ENCODE data around the gene CLRN2.

CLRN2 gene

GRCh38 chr4:17514865-17515264 is at the start of gene CLRN2:
CLRN2 (plus strand) TSS chr4:17515165; CDS start chr4:17515267, 102 bp downstream.
- no peak for DNase-seq (ENCODE audit: low read depth in 2 of 2)

GRCh38 chr4:17468619-17469221 is 46.2 kb upstream of the CLRN2 start:
- no peak for DNase-seq (ENCODE audit: low read depth in 2 of 2)

GRCh38 chr4:17469931-17470674 is 44.9 kb upstream of the CLRN2 start:
- no peak for DNase-seq (ENCODE audit: low read depth in 2 of 2)

GRCh38 chr4:17475481-17475880 is 39.5 kb upstream of the CLRN2 start:
- no peak for DNase-seq (ENCODE audit: low read depth in 2 of 2)

GRCh38 chr4:17476853-17477252 is 38.1 kb upstream of the CLRN2 start:
- no peak for DNase-seq (ENCODE audit: low read depth in 2 of 2)

GRCh38 chr4:17477774-17478472 is 37.0 kb upstream of the CLRN2 start:
- DNase-seq (ENCODE audit: low read depth in 2 of 2): no peak

GRCh38 chr4:17480210-17480927 is 34.6 kb upstream of the CLRN2 start:
- no peak for DNase-seq (ENCODE audit: low read depth in 2 of 2)

- no peak for DNase-seq (ENCODE audit: low read depth in 2 of 2)
Measured at GRCh38 chr4:17480955-17481354, 34.0 kb upstream of the CLRN2 start.

GRCh38 chr4:17482716-17483115 is 32.2 kb upstream of the CLRN2 start:
- DNase-seq (ENCODE audit: low read depth in 2 of 2): no peak

GRCh38 chr4:17489123-17489522 is 25.8 kb upstream of the CLRN2 start:
- no peak for DNase-seq (ENCODE audit: low read depth in 2 of 2)

- DNase-seq (ENCODE audit: low read depth in 2 of 2): no peak
Measured at GRCh38 chr4:17489721-17490120, 25.2 kb upstream of the CLRN2 start.

- no peak for DNase-seq (ENCODE audit: low read depth in 2 of 2)
Measured at GRCh38 chr4:17490575-17491059, 24.3 kb upstream of the CLRN2 start.

- DNase-seq (ENCODE audit: low read depth in 2 of 2): no peak
Measured at GRCh38 chr4:17491196-17491595, 23.8 kb upstream of the CLRN2 start.

- no peak for DNase-seq (ENCODE audit: low read depth in 2 of 2)
Measured at GRCh38 chr4:17492058-17492741, 22.8 kb upstream of the CLRN2 start.

GRCh38 chr4:17492876-17493275 is 22.1 kb upstream of the CLRN2 start:
- no peak for DNase-seq (ENCODE audit: low read depth in 2 of 2)

- no peak for DNase-seq (ENCODE audit: low read depth in 2 of 2)
Measured at GRCh38 chr4:17493619-17494018, 21.3 kb upstream of the CLRN2 start.

GRCh38 chr4:17494258-17495190 is 20.4 kb upstream of the CLRN2 start:
- DNase-seq (ENCODE audit: low read depth in 2 of 2): no peak

GRCh38 chr4:17497890-17498523 is 17.0 kb upstream of the CLRN2 start:
- no peak for DNase-seq (ENCODE audit: low read depth in 2 of 2)

- no peak for DNase-seq (ENCODE audit: low read depth in 2 of 2)
Measured at GRCh38 chr4:17500574-17500973, 14.4 kb upstream of the CLRN2 start.

GRCh38 chr4:17502756-17503155 is 12.2 kb upstream of the CLRN2 start:
- DNase-seq (ENCODE audit: low read depth in 2 of 2): no peak
